Measurements from ENCODE around the gene KRT15. TPM values are rescaled to one million over a fixed set of nuclear protein-coding genes. Genes with fewer than 3 reads are reported as not detected.

Gene KRT15
- polyA plus RNA-seq, 1 donor (not counting 4 experiments of a cell fraction or from before 2014, with no cell fraction given) = 729 TPM

GRCh38 chr17:41547378-41547841 is 28.7 kb upstream of the KRT15 start:
- Histone ChIP-seq H3K4me2 (ENCODE audit: control insufficient read depth, extremely low read depth, insufficient read depth, low read depth, low read length) (peak overlapping the region; percentile 4), H4K20me1 (ENCODE audit: control insufficient read depth, extremely low read depth, insufficient read depth, low read length) (no peaks in the 10 kb centered on the region), H3K79me2 (ENCODE audit: control insufficient read depth, insufficient read depth, low read length) (no peaks in the 10 kb centered on the region), H3K9ac (ENCODE audit: control insufficient read depth, extremely low read depth, insufficient read depth, low read length) (no peak overlapping the region), H3K4me3 (ENCODE audit: control insufficient read depth in 2 of 3, extremely low read depth in 1 of 3, insufficient read depth in 2 of 3, low read depth in 1 of 3, low read length in 3 of 3) (no peak overlapping the region), H3K9me3 (ENCODE audit: control insufficient read depth, low read depth, low read length) (no peaks in the 10 kb centered on the region), H3K4me1 (ENCODE audit: control insufficient read depth, extremely low read depth, insufficient read depth, low read length) (peaks cover 28% of the 10 kb centered on the region), H3K27me3 (ENCODE audit: control insufficient read depth, extremely low read depth, insufficient read depth, low read length) (no peaks in the 10 kb centered on the region), H3K27ac (ENCODE audit: control insufficient read depth, insufficient read depth, low read length) (no peak overlapping the region), H3K9me1 (ENCODE audit: control insufficient read depth, extremely low read depth, insufficient read depth, low read length) (no peaks in the 10 kb centered on the region), H3K36me3 (ENCODE audit: control insufficient read depth in 2 of 2, extremely low read depth in 1 of 2, insufficient read depth in 2 of 2, low read length in 2 of 2) (no peaks in the 10 kb centered on the region), H2AFZ (ENCODE audit: control insufficient read depth, low read length) (no peak overlapping the region)
- DNase-seq (ENCODE audit: low read depth, low spot score) (no peak), FAIRE-seq (no peak)
- dilution Hi-C loops (cut with MboI; ENCODE audit: extremely low pct_ligation_motif_present, low sequenced_read_pairs) = no loop called here
- TF ChIP-seq EZH2 (IDR thresholded peaks at IDR 0.05; ENCODE audit: low read length) (no peak), CTCF (optimal IDR thresholded peaks at IDR 0.05 in 1 of 3, IDR thresholded peaks at IDR 0.05 in 1 of 3, conservative IDR thresholded peaks at IDR 0.05 in 1 of 3; ENCODE audit: extremely low read depth in 1 of 3, insufficient read depth in 2 of 3, low read length in 3 of 3) (no peak)

GRCh38 chr17:41546819-41547218 is 28.1 kb upstream of the KRT15 start:
- Histone ChIP-seq H3K27ac (ENCODE audit: control insufficient read depth, insufficient read depth, low read length) (no peak overlapping the region), H3K27me3 (ENCODE audit: control insufficient read depth, extremely low read depth, insufficient read depth, low read length) (no peaks in the 10 kb centered on the region), H3K4me1 (ENCODE audit: control insufficient read depth, extremely low read depth, insufficient read depth, low read length) (peaks cover 28% of the 10 kb centered on the region), H3K4me3 (ENCODE audit: control insufficient read depth in 2 of 3, extremely low read depth in 1 of 3, insufficient read depth in 2 of 3, low read depth in 1 of 3, low read length in 3 of 3) (no peak overlapping the region), H3K9ac (ENCODE audit: control insufficient read depth, extremely low read depth, insufficient read depth, low read length) (no peak overlapping the region), H3K4me2 (ENCODE audit: control insufficient read depth, extremely low read depth, insufficient read depth, low read depth, low read length) (no peak overlapping the region), H3K9me1 (ENCODE audit: control insufficient read depth, extremely low read depth, insufficient read depth, low read length) (no peaks in the 10 kb centered on the region), H4K20me1 (ENCODE audit: control insufficient read depth, extremely low read depth, insufficient read depth, low read length) (no peaks in the 10 kb centered on the region), H2AFZ (ENCODE audit: control insufficient read depth, low read length) (no peak overlapping the region), H3K9me3 (ENCODE audit: control insufficient read depth, low read depth, low read length) (no peaks in the 10 kb centered on the region), H3K36me3 (ENCODE audit: control insufficient read depth in 2 of 2, extremely low read depth in 1 of 2, insufficient read depth in 2 of 2, low read length in 2 of 2) (no peaks in the 10 kb centered on the region), H3K79me2 (ENCODE audit: control insufficient read depth, insufficient read depth, low read length) (no peaks in the 10 kb centered on the region)
- no peak for DNase-seq (ENCODE audit: low read depth, low spot score)
- TF ChIP-seq CTCF (optimal IDR thresholded peaks at IDR 0.05 in 1 of 3, IDR thresholded peaks at IDR 0.05 in 1 of 3, conservative IDR thresholded peaks at IDR 0.05 in 1 of 3; ENCODE audit: extremely low read depth in 1 of 3, insufficient read depth in 2 of 3, low read length in 3 of 3) (no peak), EZH2 (IDR thresholded peaks at IDR 0.05; ENCODE audit: low read length) (no peak)
- no peak for FAIRE-seq
- dilution Hi-C loops (cut with MboI; ENCODE audit: extremely low pct_ligation_motif_present, low sequenced_read_pairs) = no loop called here
